Subcutaneous abdominal adipose tissue (tissue), 5 donors: ENCODE results near the gene TUBA3C.
"Not testable (repeated sequence)": the region's sequence is repeated elsewhere in the genome, so short reads cannot be mapped to it uniquely, and the experiment has no call there.

Experiments used
- H3K27ac ChIP-seq: one replicate; pipeline ENCODE4 v1.7.0; 2013; ENCODE audit warnings: low read depth, mild to moderate bottlenecking, inconsistent platforms, low read length, moderate library complexity
- H3K27me3 ChIP-seq, 5 donors: one replicate each; pipeline ENCODE4 v1.7.0; 2013; ENCODE audit warnings: low read length in 5 of 5, inconsistent platforms in 1 of 5; ENCODE audit not compliant: control insufficient read depth in 5 of 5, insufficient read depth in 4 of 5
- H3K36me3 ChIP-seq, 5 donors: one replicate each; pipeline ENCODE4 v1.7.0; 2013; ENCODE audit warnings: low read length in 5 of 5; ENCODE audit not compliant: control insufficient read depth in 5 of 5, insufficient read depth in 5 of 5
- H3K4me1 ChIP-seq, 5 donors: one replicate each; pipeline ENCODE4 v1.7.0; 2013; ENCODE audit warnings: low read length in 5 of 5, mild to moderate bottlenecking in 3 of 5, moderate library complexity in 1 of 5; ENCODE audit not compliant: control insufficient read depth in 5 of 5, insufficient read depth in 5 of 5
- H3K4me3 ChIP-seq, 5 donors: one replicate each; pipeline ENCODE4 v1.7.0; 2013; ENCODE audit warnings: low read length in 5 of 5, low read depth in 1 of 5
- H3K9ac ChIP-seq, 5 donors: one replicate each; pipeline ENCODE4 v1.7.0; 2013; ENCODE audit warnings: low read length in 5 of 5, mild to moderate bottlenecking in 4 of 5, moderate library complexity in 3 of 5
- H3K9me3 ChIP-seq, 5 donors: one replicate each; pipeline ENCODE4 v1.7.0; 2013; ENCODE audit warnings: low read length in 5 of 5; ENCODE audit not compliant: control insufficient read depth in 5 of 5
- donor health status: healthy.
- donor health status: healthy.
- donor health status: healthy.
- donor health status: healthy.
- donor health status: healthy.

Gene TUBA3C

GRCh38 chr13:19182536-19182935, 912 bp upstream of the TUBA3C start:
- H3K4me1 ChIP-seq, result no peaks in the 10 kb centered on the region
- H3K4me3 ChIP-seq, result no peak overlapping the region

GRCh38 chr13:19181021-19181620, 503 bp downstream of the TUBA3C start:
- no peak overlapping the region for H3K27ac ChIP-seq
- H3K36me3 ChIP-seq, result no peaks in the 10 kb centered on the region
- H3K9ac ChIP-seq, result no peak overlapping the region
- H3K4me1 ChIP-seq, result no peaks in the 10 kb centered on the region
- peaks cover 0 to 8% (median 4%) of the 10 kb centered on the region in 5 donors for H3K9me3 ChIP-seq
- H3K4me3 ChIP-seq, result no peak overlapping the region
- H3K27me3 ChIP-seq, result no peaks in the 10 kb centered on the region

More at GRCh38 chr13:19182536-19182935, 912 bp upstream of the TUBA3C start:
- Histone ChIP-seq H3K9me3 (peaks cover 0 to 8% (median 4%) of the 10 kb centered on the region in 5 donors), H3K9ac (no peak overlapping the region), H3K27me3 (no peaks in the 10 kb centered on the region), H3K27ac (no peak overlapping the region), H3K36me3 (no peaks in the 10 kb centered on the region)

- Histone ChIP-seq H3K27ac (no peak overlapping the region), H3K4me1 (no peaks in the 10 kb centered on the region), H3K9ac (no peak overlapping the region), H3K4me3 (no peak overlapping the region), H3K27me3 (no peaks in the 10 kb centered on the region), H3K9me3 (peaks cover 0 to 8% (median 4%) of the 10 kb centered on the region in 5 donors), H3K36me3 (no peaks in the 10 kb centered on the region)
Measured at GRCh38 chr13:19179916-19180315, 1.7 kb downstream of the TUBA3C start.

GRCh38 chr13:19178901-19179593, 2.6 kb downstream of the TUBA3C start:
- H3K27me3 ChIP-seq, result no peaks in the 10 kb centered on the region
- no peak overlapping the region for H3K9ac ChIP-seq
- H3K9me3 ChIP-seq, result peaks cover 0 to 8% (median 4%) of the 10 kb centered on the region in 5 donors
- H3K36me3 ChIP-seq, result no peaks in the 10 kb centered on the region
- H3K27ac ChIP-seq, result no peak overlapping the region
- H3K4me1 ChIP-seq, result no peaks in the 10 kb centered on the region
- H3K4me3 ChIP-seq, result no peak overlapping the region

GRCh38 chr13:19176981-19177776, 4.4 kb downstream of the TUBA3C start:
- H3K9me3 ChIP-seq, H3K36me3 ChIP-seq, H3K4me1 ChIP-seq, H3K27ac ChIP-seq, H3K4me3 ChIP-seq, H3K27me3 ChIP-seq, H3K9ac ChIP-seq: not testable (repeated sequence)

GRCh38 chr13:19173752-19174151, 7.9 kb downstream of the TUBA3C start:
- Histone ChIP-seq H3K4me3 (no peak overlapping the region), H3K4me1 (no peaks in the 10 kb centered on the region), H3K36me3 (no peaks in the 10 kb centered on the region), H3K27me3 (no peaks in the 10 kb centered on the region), H3K9me3 (peaks cover 0 to 7% (median 3%) of the 10 kb centered on the region in 5 donors), H3K9ac (no peak overlapping the region), H3K27ac (no peak overlapping the region)

- Histone ChIP-seq H3K27me3 (no peaks in the 10 kb centered on the region), H3K36me3 (no peaks in the 10 kb centered on the region), H3K9ac (no peak overlapping the region), H3K4me3 (no peak overlapping the region), H3K4me1 (no peaks in the 10 kb centered on the region), H3K27ac (no peak overlapping the region), H3K9me3 (no peaks in the 10 kb centered on the region)
Measured at GRCh38 chr13:19172647-19173030, 9.0 kb downstream of the TUBA3C start.

GRCh38 chr13:19172007-19172646, 9.5 kb downstream of the TUBA3C start:
- Histone ChIP-seq H3K27ac (no peak overlapping the region), H3K4me1 (no peaks in the 10 kb centered on the region), H3K9me3 (no peaks in the 10 kb centered on the region), H3K9ac (no peak overlapping the region), H3K27me3 (no peaks in the 10 kb centered on the region), H3K36me3 (no peaks in the 10 kb centered on the region), H3K4me3 (no peak overlapping the region)

- no peak overlapping the region for H3K27ac ChIP-seq
- no peaks in the 10 kb centered on the region for H3K27me3 ChIP-seq
- no peaks in the 10 kb centered on the region for H3K4me1 ChIP-seq
- no peak overlapping the region for H3K9ac ChIP-seq
- H3K36me3 ChIP-seq, result no peaks in the 10 kb centered on the region
- H3K9me3 ChIP-seq, result no peaks in the 10 kb centered on the region
- no peak overlapping the region for H3K4me3 ChIP-seq
Measured at GRCh38 chr13:19171563-19171962, 10.1 kb downstream of the TUBA3C start.

- Histone ChIP-seq H3K4me1 (no peaks in the 10 kb centered on the region), H3K36me3 (no peaks in the 10 kb centered on the region), H3K27ac (no peak overlapping the region), H3K4me3 (no peak overlapping the region), H3K27me3 (no peaks in the 10 kb centered on the region), H3K9me3 (peaks cover 0 to 2% (median 0%) of the 10 kb centered on the region in 5 donors), H3K9ac (no peak overlapping the region)
Measured at GRCh38 chr13:19169991-19170390, 11.6 kb downstream of the TUBA3C start.
